H9 (cell line): ENCODE data around the gene TMEM165. TPM values are rescaled to one million over a fixed set of nuclear protein-coding genes. Genes with fewer than 3 reads are reported as not detected.

Experiments used
- DNase-seq: peaks from one replicate; pipeline ENCODE4 v3.0.0-alpha.2; 2017
- H2AFZ ChIP-seq: one replicate; pipeline ENCODE4 v1.6.1; 2013; ENCODE audit warnings: mild to moderate bottlenecking, low read length, control low read depth, moderate library complexity
- H2AK5ac ChIP-seq: 2 replicates; pipeline ENCODE4 v1.6.1; 2013; ENCODE audit warnings: low read length, control low read depth, mixed read lengths; ENCODE audit not compliant: insufficient read length
- H2BK120ac ChIP-seq: one replicate; pipeline ENCODE4 v1.6.1; 2013; ENCODE audit warnings: low read depth, mild to moderate bottlenecking, low read length, control low read depth, inconsistent platforms; ENCODE audit not compliant: poor library complexity, severe bottlenecking
- H2BK12ac ChIP-seq: 2 replicates; pipeline ENCODE4 v1.6.1; 2013; ENCODE audit warnings: low read length, control low read depth, mixed read lengths, low read depth; ENCODE audit not compliant: insufficient read length
- H2BK15ac ChIP-seq: 2 replicates; pipeline ENCODE4 v1.6.1; 2013; ENCODE audit warnings: low read depth, low read length, control low read depth
- H2BK20ac ChIP-seq: one replicate; pipeline ENCODE4 v1.6.1; 2013; ENCODE audit warnings: low read depth, mild to moderate bottlenecking, low read length, control low read depth, inconsistent platforms; ENCODE audit not compliant: poor library complexity, severe bottlenecking
- H2BK5ac ChIP-seq: 2 replicates; pipeline ENCODE4 v1.6.1; 2013; ENCODE audit warnings: low read length, control low read depth, mixed read lengths; ENCODE audit not compliant: insufficient read length
- H3K14ac ChIP-seq: 2 replicates; pipeline ENCODE4 v1.6.1; 2013; ENCODE audit warnings: low read length, control low read depth; ENCODE audit not compliant: insufficient read depth
- H3K18ac ChIP-seq: 2 replicates; pipeline ENCODE4 v1.6.1; 2013; ENCODE audit warnings: low read depth, mild to moderate bottlenecking, mixed read lengths, low read length, control low read depth; ENCODE audit not compliant: insufficient read length
- H3K23ac ChIP-seq: 2 replicates; pipeline ENCODE4 v1.6.1; 2013; ENCODE audit warnings: low read length, control low read depth, mixed read lengths, low read depth; ENCODE audit not compliant: insufficient read length
- H3K23me2 ChIP-seq: 2 replicates; pipeline ENCODE4 v1.6.1; 2013; ENCODE audit warnings: low read depth, mild to moderate bottlenecking, mixed read lengths, low read length, control low read depth; ENCODE audit not compliant: insufficient read length, poor library complexity, severe bottlenecking
- H3K27ac ChIP-seq: 2 replicates; pipeline ENCODE4 v1.5.1; 2013; ENCODE audit warnings: low read length, control low read depth, mixed read lengths, low read depth; ENCODE audit not compliant: insufficient read length
- H3K27me3 ChIP-seq: 2 replicates; pipeline ENCODE4 v1.6.1; 2013; ENCODE audit warnings: low read length, control low read depth, inconsistent platforms; ENCODE audit not compliant: insufficient read depth
- H3K4ac ChIP-seq: 2 replicates; pipeline ENCODE4 v1.6.1; 2013; ENCODE audit warnings: low read depth, mild to moderate bottlenecking, control low read depth, inconsistent platforms, low read length, moderate library complexity
- H3K4me1 ChIP-seq: 2 replicates; pipeline ENCODE4 v1.6.1; 2013; ENCODE audit warnings: low read length, control low read depth, inconsistent platforms; ENCODE audit not compliant: insufficient read depth
- H3K4me2 ChIP-seq: 2 replicates; pipeline ENCODE4 v1.6.1; 2013; ENCODE audit warnings: low read length, control low read depth, mixed read lengths; ENCODE audit not compliant: insufficient read length, insufficient read depth
- H3K56ac ChIP-seq: 2 replicates; pipeline ENCODE4 v1.6.1; 2013; ENCODE audit warnings: low read depth, mild to moderate bottlenecking, mixed read lengths, low read length, control low read depth; ENCODE audit not compliant: insufficient read length
- H3K79me1 ChIP-seq: 2 replicates; pipeline ENCODE4 v1.6.1; 2013; ENCODE audit warnings: low read depth, mild to moderate bottlenecking, moderate library complexity, low read length, control low read depth, inconsistent platforms; ENCODE audit not compliant: insufficient read depth, poor library complexity, severe bottlenecking
- H3K79me2 ChIP-seq: 2 replicates; pipeline ENCODE4 v1.6.1; 2013; ENCODE audit warnings: low read length, control low read depth, inconsistent platforms; ENCODE audit not compliant: insufficient read depth
- H3K9ac ChIP-seq: 2 replicates; pipeline ENCODE4 v1.6.1; 2013; ENCODE audit warnings: low read length, control low read depth, mixed read lengths; ENCODE audit not compliant: insufficient read length; ENCODE audit errors: extremely low read depth
- H3K9me3 ChIP-seq: one replicate; pipeline ENCODE4 v1.6.1; 2013; ENCODE audit warnings: low read depth, low read length, inconsistent platforms; ENCODE audit not compliant: control insufficient read depth
- H3T11ph ChIP-seq: one replicate; pipeline ENCODE4 v1.6.1; 2013; ENCODE audit warnings: mild to moderate bottlenecking, low read length, control low read depth, inconsistent platforms
- H4K20me1 ChIP-seq: one replicate; pipeline ENCODE4 v1.6.1; 2013; ENCODE audit not compliant: control insufficient read depth, insufficient read length, insufficient read depth
- H4K5ac ChIP-seq: 2 replicates; pipeline ENCODE4 v1.6.1; 2013; ENCODE audit warnings: low read depth, mild to moderate bottlenecking, mixed read lengths, low read length, control low read depth; ENCODE audit not compliant: insufficient read length
- H4K8ac ChIP-seq: replicated peaks from 2 replicates; pipeline ENCODE4 v1.6.1; 2013; ENCODE audit warnings: low read length, control low read depth, mixed read lengths, low read depth; ENCODE audit not compliant: insufficient read length
- H4K91ac ChIP-seq: 2 replicates; pipeline ENCODE4 v1.6.1; 2013; ENCODE audit warnings: low read depth, mild to moderate bottlenecking, moderate library complexity, mixed read lengths, low read length, control low read depth; ENCODE audit not compliant: insufficient read length
- H3K27ac Mint-ChIP-seq, 3 experiments: 2 replicates in 2 of 3; 3 replicates in 1 of 3; pipeline ENCODE4 v1.8.0; 2020 to 2021; ENCODE audit warnings: mixed read lengths in 3 of 3, mild to moderate bottlenecking in 1 of 3, moderate library complexity in 1 of 3
- H3K27me3 Mint-ChIP-seq: 2 replicates; pipeline ENCODE4 v1.8.0; 2021; ENCODE audit warnings: low read depth, mild to moderate bottlenecking, moderate library complexity, mixed read lengths
- H3K36me3 Mint-ChIP-seq, 3 experiments: 2 replicates in 2 of 3; 3 replicates in 1 of 3; pipeline ENCODE4 v1.8.0; 2020 to 2021; ENCODE audit warnings: low read depth in 3 of 3, mixed read lengths in 3 of 3; ENCODE audit not compliant: insufficient read depth in 1 of 3
- H3K4me1 Mint-ChIP-seq, 2 experiments: 2 replicates each; pipeline ENCODE4 v1.8.0; 2020; ENCODE audit warnings: mixed read lengths in 2 of 2
- H3K4me3 Mint-ChIP-seq, 2 experiments: 2 replicates in 1 of 2; 3 replicates in 1 of 2; pipeline ENCODE4 v1.8.0; 2020 to 2021; ENCODE audit warnings: mild to moderate bottlenecking in 2 of 2, mixed read lengths in 2 of 2, moderate library complexity in 1 of 2
- H3K9me3 Mint-ChIP-seq, 2 experiments: 2 replicates in 1 of 2; 3 replicates in 1 of 2; pipeline ENCODE4 v1.8.0; 2020; ENCODE audit warnings: mild to moderate bottlenecking in 2 of 2, mixed read lengths in 2 of 2, moderate library complexity in 1 of 2
- CTCF ChIP-seq: fragments of 200-600 bp; sonication (generic); conservative IDR thresholded peaks from 3 replicates; pipeline ENCODE4 v1.8.0; 2021; ENCODE audit warnings: antibody characterized with exemption, mild to moderate bottlenecking
- WGBS: extraction: QIAGEN DNeasy Blood & Tissue Kit; methylation state at CpG from one replicate; pipeline ENCODE4 v1.1.7; 2013; ENCODE audit warnings: missing lambda C conversion rate, low lambda C conversion rate, mixed read lengths; ENCODE audit not compliant: insufficient read length; ENCODE audit errors: extremely low coverage; 5-methylcytosine and 5-hydroxymethylcytosine counted together
- total RNA-seq: library from RNA; stranded (reverse); gene quantifications from 2 replicates; pipeline ENCODE4 v1.2.1, GENCODE V29; 2021

TMEM165 gene
- total RNA-seq, 1 experiment from 2014 or later, result 87.2 TPM

DNA sequence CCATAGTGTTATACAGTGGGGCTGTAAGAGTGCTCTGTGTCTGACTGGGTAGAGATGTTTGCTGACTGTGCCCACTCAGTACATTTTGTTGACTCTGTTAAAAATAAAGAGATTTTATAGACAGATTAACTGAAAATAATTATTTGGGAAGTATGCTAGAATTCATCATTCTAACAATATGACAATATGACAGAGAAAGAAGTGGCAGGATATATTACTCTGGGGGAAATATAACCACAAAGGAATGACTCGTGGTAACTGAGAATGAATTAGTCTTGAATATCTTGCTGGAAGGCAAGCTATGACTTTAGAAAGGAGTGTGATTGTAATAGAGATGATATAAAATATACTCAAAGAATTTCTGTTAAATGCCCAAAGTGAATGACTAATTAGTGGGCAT lies 46.8 kb downstream of the TMEM165 start:
- Mint-ChIP-seq H3K4me1 (peaks cover 4 to 10% of the 10 kb centered on the region in 2 experiments; a peak in 3 of 4 replicates), H3K27me3 (no peaks in the 10 kb centered on the region), H3K9me3 (no peaks in the 10 kb centered on the region), H3K36me3 (peaks cover 14 to 46% (median 32%) of the 10 kb centered on the region in 3 experiments; a peak in 6 of 7 replicates), H3K27ac (no peak overlapping the region; a peak in 1 of 7 replicates), H3K4me3 (no peak overlapping the region)
- Histone ChIP-seq H3K79me1 (no peaks in the 10 kb centered on the region), H3K14ac (no peak overlapping the region), H2BK120ac (no peak overlapping the region), H4K91ac (no peak overlapping the region), H4K20me1 (no peaks in the 10 kb centered on the region), H4K8ac (no peak overlapping the region), H3K9me3 (no peaks in the 10 kb centered on the region), H3K27ac (no peak overlapping the region), H3K9ac (no peak overlapping the region), H3K23ac (no peak overlapping the region), H3K27me3 (no peaks in the 10 kb centered on the region), H3K4me2 (no peak overlapping the region), H2BK15ac (no peak overlapping the region), H3T11ph (no peak overlapping the region), H2AFZ (no peak overlapping the region), H4K5ac (no peak overlapping the region), H3K4me1 (no peaks in the 10 kb centered on the region), H3K18ac (no peak overlapping the region), H2BK12ac (no peak overlapping the region), H3K56ac (no peak overlapping the region), H2AK5ac (no peak overlapping the region), H3K4ac (no peak overlapping the region), H2BK20ac (no peak overlapping the region), H3K23me2 (no peaks in the 10 kb centered on the region), H2BK5ac (no peak overlapping the region), H3K79me2 (no peaks in the 10 kb centered on the region)
- DNase-seq, result no peak
- TF ChIP-seq CTCF, result no peak
- WGBS, result no CpG with 5 or more reads among the region's 1 CpG
